Measurements from ENCODE around the gene RPS6KA5. TPM values are rescaled to one million over a fixed set of nuclear protein-coding genes. Genes with fewer than 3 reads are reported as not detected.

Gene RPS6KA5
- total RNA-seq, 1 experiment from 2014 or later: 3.8 TPM

DNA sequence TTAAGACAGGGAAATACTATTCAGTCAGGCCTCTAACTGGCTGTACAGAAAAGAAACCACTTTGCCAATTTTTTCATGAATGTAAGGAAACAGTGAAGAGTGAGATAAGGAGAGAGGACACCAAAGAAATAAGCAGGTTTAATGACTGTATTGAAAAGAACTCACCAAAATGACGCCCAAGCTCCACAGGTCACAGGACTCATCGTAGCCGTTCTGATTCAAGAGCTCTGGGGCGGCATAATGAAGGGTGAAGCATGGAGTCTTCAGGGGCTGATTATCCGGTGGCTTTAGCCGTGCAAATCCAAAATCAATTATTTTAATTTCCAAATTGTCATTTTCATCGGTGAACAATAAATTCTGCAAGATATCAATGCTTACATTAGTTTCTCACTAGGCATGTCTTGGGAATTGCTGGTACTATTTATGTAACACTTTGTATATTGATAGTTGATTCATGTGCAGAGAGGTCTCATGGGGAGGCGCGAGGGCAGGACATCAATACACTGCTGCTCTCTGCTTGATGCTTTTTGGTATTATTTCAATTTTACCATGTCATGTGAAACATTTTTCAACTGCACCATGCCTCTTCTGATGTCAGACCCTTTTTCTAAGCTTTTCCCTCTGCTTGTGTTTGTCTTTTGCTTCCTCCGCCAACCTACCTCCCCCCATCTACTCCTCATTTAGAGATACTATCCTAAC, 170.0 kb downstream of the RPS6KA5 start:
- H4K8ac ChIP-seq (replicated peaks; ENCODE audit: insufficient read length, low read depth, low read length): no peak overlapping the region

More for the DNA sequence above, 170.0 kb downstream of the RPS6KA5 start:
- no peaks in the 10 kb centered on the region for H3K27me3 Mint-ChIP-seq (ENCODE audit: low read depth)
- Histone ChIP-seq H3K14ac (ENCODE audit: insufficient read depth, low read length) (no peak overlapping the region), H3K23ac (ENCODE audit: insufficient read length, low read depth, low read length) (no peak overlapping the region), H2AK5ac (ENCODE audit: insufficient read length, low read length) (no peak overlapping the region), H2AFZ (ENCODE audit: low read length) (no peak overlapping the region), H4K5ac (ENCODE audit: insufficient read length, low read depth, low read length) (no peak overlapping the region), H3K79me1 (ENCODE audit: insufficient read depth, low read depth, low read length, poor library complexity, severe bottlenecking) (no peaks in the 10 kb centered on the region), H3K4ac (ENCODE audit: low read depth, low read length) (no peak overlapping the region), H2BK20ac (ENCODE audit: low read depth, low read length, poor library complexity, severe bottlenecking) (no peak overlapping the region), H3K79me2 (ENCODE audit: insufficient read depth, low read length) (no peaks in the 10 kb centered on the region), H3K27ac (ENCODE audit: insufficient read length, low read depth, low read length) (no peak overlapping the region), H4K91ac (ENCODE audit: insufficient read length, low read depth, low read length) (no peak overlapping the region), H3K9ac (ENCODE audit: extremely low read depth, insufficient read length, low read length) (no peak overlapping the region), H3K4me2 (ENCODE audit: insufficient read depth, insufficient read length, low read length) (no peak overlapping the region), H3T11ph (ENCODE audit: low read length) (no peak overlapping the region), H3K23me2 (ENCODE audit: insufficient read length, low read depth, low read length, poor library complexity, severe bottlenecking) (no peaks in the 10 kb centered on the region), H4K20me1 (ENCODE audit: control insufficient read depth, insufficient read depth, insufficient read length) (no peaks in the 10 kb centered on the region), H2BK5ac (ENCODE audit: insufficient read length, low read length) (no peak overlapping the region), H3K56ac (ENCODE audit: insufficient read length, low read depth, low read length) (no peak overlapping the region), H2BK15ac (ENCODE audit: low read depth, low read length) (no peak overlapping the region), H2BK120ac (ENCODE audit: low read depth, low read length, poor library complexity, severe bottlenecking) (no peak overlapping the region), H3K9me3 (ENCODE audit: control insufficient read depth, low read depth, low read length) (no peaks in the 10 kb centered on the region), H3K4me1 (ENCODE audit: insufficient read depth, low read length) (no peaks in the 10 kb centered on the region), H3K18ac (ENCODE audit: insufficient read length, low read depth, low read length) (no peak overlapping the region), H2BK12ac (ENCODE audit: insufficient read length, low read depth, low read length) (no peak overlapping the region), H3K27me3 (ENCODE audit: insufficient read depth, low read length) (no peaks in the 10 kb centered on the region)
- WGBS (ENCODE audit: extremely low coverage, insufficient read length, low lambda C conversion rate): no CpG with 5 or more reads among the region's 10 CpGs
- H3K4me1 Mint-ChIP-seq: no peaks in the 10 kb centered on the region
- DNase-seq: no peak
- H3K9me3 Mint-ChIP-seq: no peaks in the 10 kb centered on the region
- no peak overlapping the region; a peak in 1 of 7 replicates for H3K27ac Mint-ChIP-seq
- TF ChIP-seq CTCF (conservative IDR thresholded peaks at IDR 0.05): no peak
- no peaks in the 10 kb centered on the region for H3K36me3 Mint-ChIP-seq (ENCODE audit: insufficient read depth in 1 of 3, low read depth in 3 of 3)
- no peak overlapping the region for H3K4me3 Mint-ChIP-seq
